HG02943 (cell line): ENCODE results near the gene ITGA11.

Experiments
- ATAC-seq: cut with Tn5 transposase; IDR thresholded peaks from one replicate; pipeline ENCODE4 v1.9.1; 2021; ENCODE audit warnings: mild to moderate bottlenecking, low read depth, moderate library complexity; ENCODE audit not compliant: unreplicated experiment

The ITGA11 gene

DNA sequence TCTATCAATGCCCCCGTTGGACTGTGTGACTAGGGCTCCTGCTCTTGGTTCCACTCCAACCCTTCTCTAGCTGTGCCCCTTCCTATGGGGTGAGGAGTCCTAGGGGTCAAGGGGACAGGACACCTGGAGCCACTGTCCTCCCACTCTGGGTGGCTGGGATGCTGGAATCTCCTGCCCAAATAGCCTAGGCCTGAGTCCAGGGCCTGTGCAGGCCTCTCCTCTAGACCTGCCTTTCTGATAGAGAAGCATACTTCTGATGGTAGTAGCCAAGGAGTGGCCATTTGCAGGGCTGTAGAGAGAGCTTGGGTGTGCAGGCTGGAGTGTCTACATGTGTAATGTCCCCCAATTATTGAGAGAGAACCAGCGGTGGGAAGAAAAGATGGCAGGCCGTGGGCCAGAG is 54.2 kb downstream of the ITGA11 start:
- ATAC-seq, result no peak

DNA sequence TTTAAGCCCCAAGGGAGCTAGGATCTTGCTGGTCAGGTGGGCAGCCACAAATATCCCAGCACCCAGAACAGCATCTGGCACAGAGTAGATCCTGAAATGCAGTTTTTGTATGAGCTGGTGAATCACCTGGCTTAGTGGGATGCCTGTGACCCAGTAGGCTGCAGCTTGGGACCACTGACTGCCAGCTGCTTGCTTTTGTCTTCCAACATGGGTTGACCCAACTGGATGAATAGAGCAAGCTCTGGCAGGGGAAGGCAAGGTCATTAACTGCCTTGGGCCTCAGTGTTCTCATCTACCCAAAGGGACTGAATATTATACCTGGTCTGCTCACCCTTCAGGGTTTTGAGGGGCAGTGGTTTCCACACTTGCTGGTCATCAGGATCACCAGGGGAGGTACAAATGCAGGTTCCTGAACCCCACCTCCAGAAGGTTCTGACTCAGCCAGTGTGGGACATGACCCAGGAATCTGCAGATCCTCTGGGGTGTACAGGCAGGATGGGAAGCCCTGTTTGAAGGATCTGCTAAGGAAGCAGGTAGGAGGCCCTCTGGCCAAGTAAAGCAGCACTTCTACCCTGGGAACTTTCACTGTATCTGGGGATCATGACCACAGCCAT is 55.4 kb downstream of the ITGA11 start:
- no peak for ATAC-seq

DNA sequence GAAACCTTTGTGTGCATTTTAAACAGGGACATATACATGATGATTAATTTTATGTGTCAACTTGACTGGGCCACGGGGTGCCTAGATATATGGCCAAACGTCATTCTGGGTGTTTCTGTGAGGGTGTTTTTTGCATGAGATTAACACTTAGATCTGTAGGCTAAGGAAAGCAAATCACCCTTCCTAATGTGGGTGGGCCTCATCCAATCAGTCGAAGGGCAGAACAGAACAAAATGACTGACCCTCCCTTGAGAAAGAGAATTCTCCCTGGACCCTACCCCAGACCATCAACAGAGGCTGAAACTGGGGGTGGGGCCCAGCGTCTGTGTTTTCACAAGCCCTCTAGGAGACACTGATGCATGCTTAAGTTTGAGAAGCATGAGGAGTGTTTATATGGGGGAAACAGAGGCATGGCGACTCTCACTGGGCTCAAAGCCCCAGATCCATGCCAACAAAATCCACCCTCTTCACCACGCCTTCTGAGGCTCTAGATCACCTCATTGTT is 56.2 kb downstream of the ITGA11 start:
- ATAC-seq, result no peak

DNA sequence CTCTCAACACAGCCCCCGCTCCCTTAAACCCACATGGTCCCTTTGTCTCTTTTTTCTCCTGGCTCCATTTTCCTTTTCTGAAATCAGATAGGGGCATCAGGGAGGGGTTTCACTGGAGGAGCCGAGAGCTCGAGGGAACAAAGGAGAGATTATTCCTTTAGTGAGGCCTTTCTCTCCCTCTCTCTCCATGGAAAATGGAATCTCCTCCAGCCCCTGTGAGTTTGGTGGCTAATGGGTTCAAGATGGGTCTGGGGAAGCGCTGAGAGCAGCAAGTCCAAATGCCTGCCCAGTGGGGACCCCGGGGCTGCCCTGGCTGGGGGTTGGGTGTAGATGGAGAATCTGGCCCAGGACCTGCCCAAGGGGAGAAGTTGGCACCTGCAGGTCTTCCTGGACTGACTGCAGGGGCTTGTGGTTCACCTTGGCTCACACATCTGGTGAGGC is 56.8 kb downstream of the ITGA11 start:
- no peak for ATAC-seq

DNA sequence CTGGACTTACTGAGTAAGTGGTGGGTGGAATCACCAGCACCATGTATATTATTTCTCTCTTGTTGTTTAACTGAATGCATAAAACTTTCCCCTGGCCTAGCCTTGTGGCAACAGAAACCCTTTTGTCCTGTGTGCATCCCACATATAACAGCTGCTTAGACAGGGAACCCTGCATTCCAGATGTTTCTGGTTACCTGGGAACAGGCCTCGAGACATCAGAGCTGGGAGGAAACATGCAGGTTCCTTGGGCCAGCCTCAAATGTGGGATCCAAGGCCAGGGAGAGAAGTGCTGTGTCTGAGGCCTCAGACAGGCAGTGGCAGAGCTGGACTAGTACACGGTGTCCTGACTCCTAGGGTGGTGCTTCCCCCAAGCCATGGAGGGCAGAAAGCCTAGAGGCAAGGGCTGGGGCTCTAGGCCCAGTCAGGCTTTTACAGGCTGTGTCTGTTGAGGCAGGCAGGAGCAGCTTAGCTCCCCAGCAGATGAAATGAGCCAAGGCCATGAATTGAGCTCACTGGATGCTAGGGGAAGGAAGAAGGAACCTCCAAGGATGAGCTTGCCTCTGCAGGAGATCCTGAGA is 57.7 kb downstream of the ITGA11 start:
- no peak for ATAC-seq

DNA sequence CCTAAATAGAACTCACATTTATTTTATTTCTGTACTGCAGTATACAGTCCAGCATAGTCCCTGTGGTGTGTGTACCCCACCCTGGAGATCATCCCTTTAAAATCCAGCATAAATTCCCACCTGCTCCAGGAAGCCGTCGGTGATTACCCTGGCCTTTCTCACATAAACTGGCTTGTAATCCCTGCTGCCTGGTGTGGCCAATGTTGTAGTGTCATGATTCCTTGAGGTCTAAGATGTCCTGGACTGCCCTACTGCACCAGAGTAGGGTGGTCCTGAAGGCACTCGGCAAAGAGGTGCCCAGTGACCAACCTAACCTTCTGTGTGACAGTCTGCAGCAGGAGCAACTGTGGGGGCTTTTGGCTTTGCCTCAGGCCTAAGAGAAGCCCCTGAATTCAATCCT is 58.9 kb downstream of the ITGA11 start:
- no peak for ATAC-seq

DNA sequence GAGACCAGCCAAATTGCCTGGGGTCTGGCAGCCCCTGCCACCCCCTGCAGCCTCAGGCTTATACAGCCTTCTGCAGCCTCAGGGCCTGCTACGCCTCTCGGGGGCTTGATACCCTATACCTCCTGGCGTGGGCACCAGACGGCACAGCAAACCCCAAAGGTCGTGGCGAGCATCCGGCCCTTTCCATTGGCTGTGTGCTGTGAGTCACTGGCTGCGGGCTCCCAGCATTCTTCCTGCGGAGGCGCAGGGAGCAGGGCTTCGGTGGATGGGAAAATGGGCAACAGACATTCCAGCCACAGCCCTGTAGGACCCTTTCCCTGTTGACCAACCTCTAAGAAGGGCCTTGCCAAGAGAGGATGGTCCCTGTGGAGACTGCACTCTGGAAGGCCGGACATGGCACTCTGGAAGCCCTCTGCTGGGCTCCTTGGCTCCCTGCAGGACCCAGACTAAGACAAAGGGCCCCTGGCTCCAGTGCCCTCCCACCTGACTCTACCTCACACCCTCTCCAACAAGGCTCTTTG is 59.6 kb downstream of the ITGA11 start:
- no peak for ATAC-seq

DNA sequence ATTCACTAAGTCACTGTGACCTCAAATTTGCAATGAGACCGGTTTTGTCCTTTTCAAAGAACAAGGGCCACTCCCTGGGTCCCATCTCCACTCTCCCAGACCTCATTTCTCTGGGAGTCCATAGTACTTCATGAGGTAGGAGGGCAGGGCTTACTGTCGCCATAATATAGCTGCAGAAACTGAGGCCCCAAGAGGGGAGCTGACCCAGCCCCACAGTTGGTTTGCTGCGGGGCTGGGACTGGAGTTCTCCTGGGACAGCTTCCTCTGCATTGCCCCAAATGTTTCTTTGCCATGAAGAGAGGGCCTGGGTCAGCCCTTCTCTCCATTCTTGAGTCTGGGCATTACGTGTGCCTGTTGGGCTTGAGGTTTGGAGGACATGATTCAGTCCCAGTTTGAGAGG is 60.1 kb downstream of the ITGA11 start:
- ATAC-seq, result no peak

DNA sequence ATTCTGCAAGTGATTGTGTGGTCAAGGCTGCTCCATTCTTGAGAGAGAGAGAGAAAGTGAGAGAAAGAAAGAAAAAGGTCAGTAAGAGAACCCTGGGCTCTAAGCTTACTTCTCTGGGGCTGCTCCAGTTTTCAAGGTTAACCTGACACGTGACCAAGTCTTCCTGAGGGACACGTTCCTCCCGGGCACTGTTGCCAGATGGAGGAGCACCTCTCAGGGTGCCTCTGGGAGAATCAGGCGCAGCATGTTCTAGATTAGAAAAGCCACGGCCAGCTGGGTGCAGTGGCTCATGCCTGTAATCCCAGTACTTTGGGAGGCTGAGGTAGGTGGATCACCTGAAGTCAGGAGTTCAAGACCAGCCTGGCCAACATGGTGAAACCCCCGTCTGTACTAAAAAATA is 60.8 kb downstream of the ITGA11 start:
- ATAC-seq, result no peak

DNA sequence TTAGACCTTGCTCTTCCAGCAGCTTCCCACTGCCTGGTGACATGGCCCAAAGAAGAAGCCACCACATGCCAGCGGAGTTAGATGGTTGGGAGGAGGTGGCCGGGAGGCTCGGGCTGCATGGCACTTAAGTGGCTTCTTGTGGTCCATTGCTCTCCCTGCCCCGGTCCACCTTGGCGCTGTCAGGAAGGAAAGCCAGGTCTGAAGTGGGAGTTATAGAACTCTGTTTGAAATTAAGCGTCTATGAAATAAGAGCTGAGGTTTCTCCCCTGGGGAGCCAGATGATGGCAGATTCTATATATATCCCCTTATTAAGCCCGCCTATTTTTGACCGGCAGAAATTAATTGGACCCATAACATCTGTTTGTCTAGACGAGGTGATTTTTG is 61.2 kb downstream of the ITGA11 start:
- ATAC-seq, result no peak

DNA sequence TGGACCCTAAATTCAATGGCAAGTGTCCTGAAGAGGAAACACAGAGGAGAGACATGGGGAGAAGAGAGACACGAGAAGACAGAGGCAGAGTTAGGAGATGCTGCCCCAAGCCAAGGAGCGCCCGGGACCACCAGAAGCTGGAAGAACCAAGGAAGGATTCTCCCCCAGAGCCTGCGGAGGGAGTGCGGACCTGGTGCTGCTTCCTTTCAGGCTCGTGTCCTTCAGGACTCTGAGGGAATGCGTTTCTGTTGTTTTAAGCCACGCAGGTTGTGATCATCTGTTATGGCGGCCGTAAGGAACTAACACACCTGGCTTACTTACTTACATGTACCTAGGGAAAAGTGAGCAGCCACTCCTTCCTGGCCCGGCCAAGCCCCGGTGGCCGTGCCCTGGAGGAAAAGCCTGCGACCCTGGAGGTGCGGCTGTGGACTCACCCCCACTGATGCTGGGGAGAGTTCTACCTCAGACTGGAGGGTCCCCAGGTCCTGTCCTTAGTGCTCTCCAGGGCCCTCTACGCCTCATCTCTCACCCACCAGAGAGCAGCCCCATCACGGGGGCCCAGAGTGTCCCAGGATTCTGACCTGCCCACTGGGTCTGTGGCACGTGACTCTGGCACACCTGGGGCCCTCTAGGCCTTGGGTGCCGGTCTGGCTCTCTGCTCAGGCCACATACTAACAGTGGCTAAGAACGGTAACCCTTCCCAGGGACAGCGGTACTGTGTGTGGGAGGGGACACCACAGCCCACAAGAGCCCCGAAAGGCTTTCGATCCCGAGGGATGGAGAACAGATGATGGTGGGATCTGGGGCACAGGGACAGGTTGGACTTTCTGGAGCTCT is 61.8 kb downstream of the ITGA11 start:
- no peak for ATAC-seq

DNA sequence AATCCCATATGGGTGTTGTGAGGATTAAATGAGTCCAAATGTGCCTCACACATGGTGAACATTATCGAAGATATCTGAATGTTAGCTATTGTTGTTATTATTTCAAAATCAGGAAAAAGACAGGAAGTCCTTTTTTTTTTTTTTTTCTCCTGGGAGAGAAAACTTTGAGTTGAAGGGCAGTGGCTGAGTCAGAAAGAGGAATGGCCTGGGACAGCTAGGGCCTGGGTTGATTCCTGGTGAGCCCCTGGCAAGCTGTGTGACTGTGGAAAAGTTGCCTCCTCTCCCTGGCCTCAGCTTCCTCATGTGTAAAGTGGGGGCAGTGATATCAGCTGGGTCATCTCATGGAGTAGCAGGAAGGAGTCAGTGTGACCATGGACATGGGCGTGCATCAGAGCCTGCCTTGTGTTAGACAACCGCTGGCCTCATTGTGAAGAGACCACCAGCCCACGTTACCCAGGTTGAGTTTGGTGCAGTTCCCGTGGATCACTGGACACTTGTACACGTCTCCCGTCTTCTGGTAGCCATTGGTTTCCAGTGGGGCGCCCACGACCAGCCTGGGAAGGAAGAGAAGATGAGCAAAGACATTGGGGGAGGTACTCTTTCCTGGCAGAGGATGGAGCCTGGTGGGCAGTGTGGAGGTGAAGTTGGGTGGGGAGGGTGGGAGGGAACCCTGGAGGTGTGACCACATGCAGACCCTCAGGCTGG is 63.1 kb downstream of the ITGA11 start:
- ATAC-seq, result no peak

DNA sequence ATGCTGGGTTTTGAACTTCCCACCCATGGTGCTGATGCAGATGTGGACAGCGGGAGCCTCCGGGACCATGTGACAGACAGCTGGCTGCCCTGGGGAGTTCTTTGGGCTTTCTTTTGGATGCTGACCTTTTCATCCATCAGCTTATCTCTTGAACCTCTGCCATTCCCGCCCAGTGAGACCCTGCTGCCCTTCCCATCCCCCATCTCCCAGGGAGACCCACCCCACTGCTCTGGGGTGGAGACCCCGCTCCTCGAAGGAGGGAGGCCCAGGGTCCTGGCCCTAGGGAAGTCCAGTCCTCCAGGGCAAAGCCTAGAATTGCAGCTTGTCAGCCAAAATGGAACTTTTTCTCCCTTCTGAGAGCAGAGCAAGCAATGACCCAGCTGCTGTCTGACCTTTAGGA is 64.0 kb downstream of the ITGA11 start:
- no peak for ATAC-seq

DNA sequence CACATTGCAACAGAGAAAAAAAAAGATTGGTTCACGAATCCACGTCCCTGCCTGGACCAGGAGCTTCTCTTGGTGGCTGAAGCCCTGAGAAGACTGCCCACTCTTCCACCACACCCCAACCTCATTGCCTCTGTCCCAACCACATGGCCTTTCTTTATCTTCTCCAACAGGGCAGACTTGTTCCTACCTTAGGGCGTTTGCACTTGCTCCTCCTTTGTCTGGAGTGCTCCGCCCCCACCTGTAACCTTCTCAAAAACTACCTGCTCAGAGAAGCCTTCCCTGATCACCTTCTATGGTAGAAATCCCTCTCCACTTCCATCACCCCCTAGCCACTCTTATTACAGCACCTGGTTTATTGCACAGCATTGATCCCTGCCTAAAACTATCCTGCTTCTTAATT is 64.7 kb downstream of the ITGA11 start:
- ATAC-seq, result no peak

DNA sequence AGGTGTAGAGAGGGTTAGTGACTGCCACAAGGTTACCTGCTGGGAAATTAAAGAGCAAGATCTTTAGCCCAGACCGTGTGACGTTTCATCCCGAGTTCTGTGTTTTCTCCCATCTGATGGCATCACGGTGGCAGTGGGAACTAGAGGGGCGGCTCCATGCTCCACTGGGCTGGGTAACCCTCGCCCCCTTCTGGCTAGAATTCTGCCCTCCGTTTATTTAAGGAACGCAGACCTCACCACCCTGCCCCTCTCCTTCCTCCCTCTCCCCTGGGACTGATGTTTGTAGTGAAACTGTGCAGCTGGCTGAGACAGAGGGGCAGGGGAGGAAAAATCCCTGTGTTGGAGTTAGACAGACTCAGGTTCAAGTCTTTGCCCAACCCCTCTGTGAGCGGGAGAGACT is 65.6 kb downstream of the ITGA11 start:
- no peak for ATAC-seq

DNA sequence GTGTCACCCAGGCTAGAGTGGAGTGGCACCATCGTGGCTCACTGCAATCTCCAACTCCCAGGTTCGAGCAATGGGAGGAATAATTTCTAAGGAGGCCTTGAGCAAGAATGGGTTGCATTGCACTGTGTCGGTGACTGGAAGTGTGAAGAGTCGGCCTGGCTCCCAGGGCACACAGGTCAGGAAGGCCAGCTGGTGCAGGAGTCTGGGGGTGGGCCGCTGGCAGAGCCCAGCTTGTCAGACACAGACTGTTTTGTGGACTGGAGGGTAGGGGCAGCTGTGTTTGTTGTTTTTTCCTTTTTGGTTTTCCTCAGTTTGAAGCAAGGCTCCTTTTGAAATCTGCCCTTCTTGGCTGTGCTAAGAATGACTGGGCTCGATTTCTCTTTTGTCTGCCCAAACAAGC is 66.2 kb downstream of the ITGA11 start:
- no peak for ATAC-seq

DNA sequence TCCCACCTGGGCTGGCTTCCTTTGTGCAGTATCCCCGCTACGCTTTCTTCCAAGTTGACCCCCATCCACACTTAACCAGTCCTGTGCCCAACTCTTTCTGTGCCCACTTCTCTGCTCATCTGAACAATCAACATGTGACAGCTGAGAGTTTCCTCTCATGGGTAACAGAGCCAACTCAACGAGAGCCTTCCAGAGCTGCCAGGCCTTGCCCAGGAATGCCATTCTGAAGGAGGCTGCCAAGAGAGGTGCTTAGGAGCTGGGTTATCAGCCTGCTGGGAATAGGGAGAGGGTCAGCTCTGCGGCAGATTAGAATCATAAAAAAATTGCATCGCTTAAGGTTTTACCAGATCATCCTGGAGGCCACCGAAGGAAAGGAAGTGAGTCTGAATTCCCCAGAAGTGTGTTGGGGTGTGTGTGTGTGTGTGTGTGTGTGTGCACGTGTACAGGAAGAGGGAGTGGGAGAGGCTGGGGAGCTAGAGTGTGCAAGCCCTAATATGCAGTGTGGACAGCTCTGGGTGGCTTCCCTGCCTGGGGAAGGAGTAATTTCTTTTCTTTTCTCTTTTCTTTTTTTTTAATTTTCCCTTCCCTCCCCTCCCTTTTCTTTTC is 66.7 kb downstream of the ITGA11 start:
- ATAC-seq, result no peak

DNA sequence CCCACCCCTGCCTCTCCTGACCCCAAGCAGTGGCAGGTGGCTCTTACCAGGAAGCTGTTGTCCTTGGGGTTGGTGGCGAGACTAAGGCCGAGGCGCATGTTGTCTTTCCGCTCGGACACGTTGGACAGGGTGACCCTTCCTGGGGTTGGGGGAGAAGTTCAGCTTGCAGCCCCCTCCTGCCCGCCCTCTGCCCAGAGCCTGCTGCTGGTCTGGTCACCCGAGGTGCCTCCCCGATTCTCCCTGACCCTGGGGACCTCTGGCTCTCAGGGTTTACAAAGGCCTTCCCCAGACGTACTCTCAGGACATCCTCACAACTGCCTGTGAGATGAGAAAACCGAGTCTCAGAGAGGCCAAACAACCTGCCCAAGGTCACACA is 67.3 kb downstream of the ITGA11 start:
- no peak for ATAC-seq

DNA sequence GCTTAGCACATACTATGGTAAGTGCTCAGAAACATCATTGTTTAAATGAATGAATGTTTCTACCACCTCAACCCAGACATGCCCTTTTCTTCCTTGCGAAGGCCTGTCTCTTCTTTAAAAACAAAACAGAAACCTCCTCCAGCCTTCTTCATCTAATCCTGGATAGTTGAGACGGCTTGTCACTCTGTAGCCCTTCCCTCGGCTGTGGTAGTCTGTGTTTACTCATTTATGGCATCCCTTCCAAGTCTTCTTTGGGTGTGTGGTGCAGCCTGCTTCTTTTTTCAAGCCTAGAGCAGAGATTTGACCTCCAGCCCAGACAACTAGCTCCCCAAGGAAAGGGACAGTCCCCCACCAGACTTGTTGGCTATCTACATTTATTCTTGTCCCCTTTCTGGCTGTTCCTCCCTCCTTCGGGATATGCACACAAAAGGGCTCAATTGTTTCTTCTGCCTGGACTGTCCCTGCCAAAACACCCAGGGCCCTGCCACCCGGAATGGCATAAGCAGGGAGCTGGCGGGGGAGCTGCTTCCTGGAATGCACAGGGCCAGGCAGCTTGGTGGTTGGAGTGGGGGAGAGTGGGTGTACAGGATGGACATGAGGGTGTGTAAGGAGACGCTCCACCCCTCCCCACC is 67.8 kb downstream of the ITGA11 start:
- ATAC-seq, result no peak

DNA sequence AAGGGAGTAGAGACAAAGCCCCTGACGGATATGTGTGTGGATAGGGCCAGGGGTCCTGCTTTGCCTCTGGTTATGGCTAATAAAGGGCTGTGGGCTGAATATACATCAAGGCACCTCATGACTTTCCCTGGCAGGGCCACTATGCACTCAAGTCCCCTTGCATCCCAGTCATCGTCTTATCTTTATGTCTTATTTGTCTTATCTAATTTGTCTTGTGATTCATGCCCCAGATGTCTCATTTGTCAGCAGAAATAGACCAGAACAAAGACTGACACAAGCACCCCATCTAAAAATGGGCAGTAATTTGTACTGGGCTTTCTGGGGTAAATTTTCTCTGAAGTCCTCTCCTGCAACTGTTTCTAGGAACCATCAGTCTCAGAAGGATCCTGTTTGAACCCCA is 68.6 kb downstream of the ITGA11 start:
- no peak for ATAC-seq
